Fibroblast of the aortic adventitia (primary cell): ENCODE data around the gene METRN. TPM values are rescaled to one million over a fixed set of nuclear protein-coding genes. Genes with fewer than 3 reads are reported as not detected.
"Not testable (repeated sequence)": the region's sequence is repeated elsewhere in the genome, so short reads cannot be mapped to it uniquely, and the experiment has no call there.

Source experiments
- DNase-seq: peaks from one replicate; pipeline ENCODE4 v3.0.0-alpha.2; 2010; ENCODE audit warnings: low read depth
- H3K4me3 ChIP-seq: 2 replicates; pipeline ENCODE4 v1.5.1; 2011; ENCODE audit warnings: low read depth, mild to moderate bottlenecking, control low read depth, low read length, moderate library complexity
- CTCF ChIP-seq: IDR thresholded peaks from 2 replicates; pipeline ENCODE4 v1.5.1; 2011; ENCODE audit warnings: mild to moderate bottlenecking, low read length, control low read depth, inconsistent platforms; ENCODE audit not compliant: insufficient read depth
- total RNA-seq: library from RNA; depleted of rRNA; stranded (reverse); fragments of >200 nt; gene quantifications from 2 replicates; pipeline ENCODE4 v1.2.3, GENCODE V29; 2012; ENCODE audit warnings: low replicate concordance

METRN gene
- total RNA-seq, 1 donor: 30.7 TPM

DNA sequence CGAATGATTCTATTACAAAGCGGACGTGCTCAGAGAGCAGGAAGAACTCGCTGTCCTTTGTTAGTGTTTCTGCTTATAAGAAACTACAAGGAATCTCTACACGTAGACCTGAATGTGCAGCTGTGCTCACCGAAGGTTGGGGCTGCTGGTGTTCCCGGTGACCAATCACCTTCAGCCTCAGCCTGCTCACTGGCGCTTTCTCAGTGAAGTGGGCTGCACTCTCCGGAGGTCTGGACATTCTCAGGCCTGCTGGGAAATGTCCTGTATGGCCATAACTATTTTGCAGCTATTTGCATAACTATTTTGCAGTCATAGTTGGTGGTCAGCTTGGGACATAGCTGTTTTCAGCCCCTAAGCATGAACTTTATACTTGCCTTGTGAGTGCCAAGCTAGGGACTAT is 35.6 kb downstream of the METRN start:
- no peak overlapping the region for H3K4me3 ChIP-seq
- TF ChIP-seq CTCF: no peak
- no peak for DNase-seq

GRCh38 chr16:751152-752006 is 36.5 kb downstream of the METRN start:
- DNase-seq: no peak
- H3K4me3 ChIP-seq: no peak overlapping the region
- no peak for TF ChIP-seq CTCF

DNA sequence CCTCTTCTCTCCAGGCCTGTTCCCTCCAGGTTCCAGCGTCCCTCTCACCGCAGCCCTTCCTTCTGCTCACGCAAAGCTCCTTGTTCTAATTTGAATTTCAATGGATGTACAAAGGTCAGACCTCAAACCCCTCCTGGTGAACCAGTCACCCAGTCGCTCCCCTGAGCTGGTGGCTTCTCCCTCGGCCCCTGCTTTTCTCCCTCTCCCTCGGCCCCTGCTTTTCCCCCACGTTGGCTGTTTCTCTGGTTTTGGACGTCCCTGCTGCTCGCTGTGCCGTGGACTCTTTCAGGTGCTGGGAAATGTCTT is 37.0 kb downstream of the METRN start:
- TF ChIP-seq CTCF: no peak
- no peak for DNase-seq
- no peak overlapping the region for H3K4me3 ChIP-seq

GRCh38 chr16:754121-754607 is 39.2 kb downstream of the METRN start:
- not testable (repeated sequence) for DNase-seq, H3K4me3 ChIP-seq

DNA sequence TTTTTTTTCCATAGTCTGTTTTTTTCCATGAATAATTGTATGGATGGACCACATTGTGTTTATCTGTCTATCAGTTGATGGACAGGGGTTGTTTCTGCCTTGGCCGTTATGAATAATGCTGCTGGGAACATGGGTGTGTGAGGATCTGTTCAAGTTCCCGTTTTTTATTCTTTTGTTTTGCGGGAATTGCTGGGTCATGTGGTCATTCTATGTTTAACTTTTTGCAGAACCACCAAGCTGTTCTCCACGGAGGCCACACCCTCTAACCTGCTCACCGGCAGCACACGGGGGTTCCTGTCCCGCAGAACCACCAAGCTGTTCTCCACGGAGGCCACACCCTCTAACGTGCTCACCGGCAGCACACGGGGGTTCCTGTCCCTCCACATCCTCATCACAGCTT is 39.7 kb downstream of the METRN start:
- no peak for DNase-seq
- no peak for TF ChIP-seq CTCF
- H3K4me3 ChIP-seq: no peak overlapping the region

- no peak for TF ChIP-seq CTCF
Observed at GRCh38 chr16:756428-756827, 41.5 kb downstream of the METRN start.

GRCh38 chr16:759110-759910 is 44.4 kb downstream of the METRN start:
- no peak for TF ChIP-seq CTCF
- no peak overlapping the region for H3K4me3 ChIP-seq
- no peak for DNase-seq

More at GRCh38 chr16:756428-756827, 41.5 kb downstream of the METRN start:
- H3K4me3 ChIP-seq: no peak overlapping the region
- DNase-seq: no peak
